GM12874 (cell line): ENCODE data around the gene CD300LG.

Experiments used
- TF ChIP-seq, protein P1 (sequence below): IDR thresholded peaks from 2 replicates; pipeline ENCODE4 v1.5.1; 2011; ENCODE audit warnings: low read depth, mild to moderate bottlenecking, control low read depth, low read length, moderate library complexity; ENCODE audit not compliant: insufficient read depth

The CD300LG gene

DNA sequence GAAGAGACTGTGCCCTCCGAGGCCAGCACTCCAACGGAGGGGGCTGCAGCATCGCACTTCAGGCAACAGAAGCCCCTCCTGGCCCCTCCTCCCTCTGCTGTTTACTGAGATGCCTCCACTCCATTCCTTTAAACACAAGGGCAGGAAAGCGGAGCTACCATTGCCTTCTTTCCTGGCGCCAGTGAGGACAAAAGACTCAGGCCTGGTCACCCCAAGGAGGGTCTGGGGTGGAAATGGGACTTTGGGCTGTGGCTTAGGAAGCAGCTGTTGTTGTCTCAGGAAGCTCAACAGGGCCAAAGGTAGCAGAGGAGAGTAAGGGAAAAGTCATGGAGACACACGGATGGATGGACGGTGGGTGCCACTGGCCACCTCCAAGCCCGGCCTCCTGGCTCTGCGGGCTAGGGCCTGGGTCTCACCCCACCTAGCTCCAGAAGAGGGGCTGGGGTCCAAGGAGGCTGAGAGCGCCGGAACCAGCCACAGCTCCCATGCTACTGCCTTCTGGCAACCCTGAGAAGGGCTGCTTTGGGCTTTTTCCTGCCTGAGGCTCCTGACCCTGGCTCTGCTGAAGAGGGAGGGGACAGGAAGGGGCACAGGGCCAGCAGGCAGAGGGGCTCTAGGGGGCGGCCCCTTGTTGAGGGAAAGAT, 11.1 kb downstream of the CD300LG start:
- TF ChIP-seq, protein P1, sequence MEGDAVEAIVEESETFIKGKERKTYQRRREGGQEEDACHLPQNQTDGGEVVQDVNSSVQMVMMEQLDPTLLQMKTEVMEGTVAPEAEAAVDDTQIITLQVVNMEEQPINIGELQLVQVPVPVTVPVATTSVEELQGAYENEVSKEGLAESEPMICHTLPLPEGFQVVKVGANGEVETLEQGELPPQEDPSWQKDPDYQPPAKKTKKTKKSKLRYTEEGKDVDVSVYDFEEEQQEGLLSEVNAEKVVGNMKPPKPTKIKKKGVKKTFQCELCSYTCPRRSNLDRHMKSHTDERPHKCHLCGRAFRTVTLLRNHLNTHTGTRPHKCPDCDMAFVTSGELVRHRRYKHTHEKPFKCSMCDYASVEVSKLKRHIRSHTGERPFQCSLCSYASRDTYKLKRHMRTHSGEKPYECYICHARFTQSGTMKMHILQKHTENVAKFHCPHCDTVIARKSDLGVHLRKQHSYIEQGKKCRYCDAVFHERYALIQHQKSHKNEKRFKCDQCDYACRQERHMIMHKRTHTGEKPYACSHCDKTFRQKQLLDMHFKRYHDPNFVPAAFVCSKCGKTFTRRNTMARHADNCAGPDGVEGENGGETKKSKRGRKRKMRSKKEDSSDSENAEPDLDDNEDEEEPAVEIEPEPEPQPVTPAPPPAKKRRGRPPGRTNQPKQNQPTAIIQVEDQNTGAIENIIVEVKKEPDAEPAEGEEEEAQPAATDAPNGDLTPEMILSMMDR, result no peak

DNA sequence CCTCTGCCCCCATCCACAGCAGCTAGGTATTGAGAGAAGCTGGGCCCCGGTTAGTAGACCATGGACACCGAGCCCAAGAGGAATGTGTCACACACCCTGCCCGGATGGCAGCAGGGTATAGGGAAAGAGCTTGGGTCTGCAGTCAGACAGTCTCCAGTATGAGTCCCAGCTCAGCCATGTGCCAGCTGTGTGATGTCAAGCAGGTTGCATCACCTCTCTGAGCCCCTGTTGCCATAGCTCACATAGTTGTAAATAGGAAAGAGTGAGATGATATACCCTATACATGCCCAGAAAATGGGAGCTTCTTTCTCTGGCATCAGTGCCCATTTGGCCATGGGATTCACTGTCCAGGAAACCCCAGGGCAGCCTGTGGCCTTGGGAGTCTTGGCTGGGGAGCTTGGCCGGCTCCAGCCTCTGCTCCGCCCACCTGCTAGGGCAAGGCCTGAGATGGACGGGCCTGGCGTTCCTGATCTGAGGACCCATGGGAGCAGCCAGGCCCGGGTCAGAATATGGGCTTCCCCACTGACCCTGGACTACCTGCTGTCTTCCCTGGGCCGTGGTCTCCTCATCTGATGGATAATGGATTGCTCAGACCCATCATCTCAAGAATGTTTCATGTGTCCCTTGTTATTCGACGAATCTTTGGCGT, 13.2 kb downstream of the CD300LG start:
- TF ChIP-seq, protein P1, result no peak

DNA sequence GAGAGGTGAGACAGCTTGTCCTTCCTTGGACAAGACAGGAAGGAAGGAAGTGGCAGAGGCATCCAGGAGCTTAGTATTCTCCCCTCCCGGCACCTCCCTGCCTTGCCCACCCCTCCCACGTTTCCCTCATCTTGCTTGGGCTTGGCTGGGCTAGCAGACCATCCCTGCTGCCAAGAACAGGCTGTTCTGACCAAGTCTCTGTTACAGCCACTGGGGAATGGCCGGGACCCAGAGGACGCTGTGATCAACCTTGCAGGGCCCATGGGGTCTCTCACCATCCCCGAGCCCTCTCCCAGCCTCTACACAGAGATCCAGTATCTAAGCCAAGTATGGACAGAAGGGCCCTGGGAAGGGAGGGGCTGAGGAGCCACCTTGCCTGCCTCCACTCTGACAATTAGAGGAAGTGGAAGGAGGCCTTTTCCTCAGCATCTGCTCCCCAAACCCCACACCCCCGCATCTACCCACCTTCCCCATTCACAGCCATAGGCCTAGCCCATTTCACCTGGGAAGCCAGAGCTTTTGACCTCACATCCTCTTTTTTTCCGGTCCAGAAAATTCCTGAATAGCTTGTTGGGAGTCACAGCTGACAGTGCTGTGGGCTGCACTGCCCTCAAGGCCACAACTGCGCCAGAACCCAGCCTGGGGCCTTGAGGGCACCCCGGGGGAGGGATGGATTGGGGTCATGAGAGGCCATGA, 14.1 kb downstream of the CD300LG start:
- TF ChIP-seq, protein P1, result no peak

DNA sequence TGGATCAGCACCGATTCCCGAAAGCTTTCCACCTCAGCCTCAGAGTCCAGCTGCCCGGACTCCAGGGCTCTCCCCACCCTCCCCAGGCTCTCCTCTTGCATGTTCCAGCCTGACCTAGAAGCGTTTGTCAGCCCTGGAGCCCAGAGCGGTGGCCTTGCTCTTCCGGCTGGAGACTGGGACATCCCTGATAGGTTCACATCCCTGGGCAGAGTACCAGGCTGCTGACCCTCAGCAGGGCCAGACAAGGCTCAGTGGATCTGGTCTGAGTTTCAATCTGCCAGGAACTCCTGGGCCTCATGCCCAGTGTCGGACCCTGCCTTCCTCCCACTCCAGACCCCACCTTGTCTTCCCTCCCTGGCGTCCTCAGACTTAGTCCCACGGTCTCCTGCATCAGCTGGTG, 15.0 kb downstream of the CD300LG start:
- TF ChIP-seq, protein P1, result no peak

DNA sequence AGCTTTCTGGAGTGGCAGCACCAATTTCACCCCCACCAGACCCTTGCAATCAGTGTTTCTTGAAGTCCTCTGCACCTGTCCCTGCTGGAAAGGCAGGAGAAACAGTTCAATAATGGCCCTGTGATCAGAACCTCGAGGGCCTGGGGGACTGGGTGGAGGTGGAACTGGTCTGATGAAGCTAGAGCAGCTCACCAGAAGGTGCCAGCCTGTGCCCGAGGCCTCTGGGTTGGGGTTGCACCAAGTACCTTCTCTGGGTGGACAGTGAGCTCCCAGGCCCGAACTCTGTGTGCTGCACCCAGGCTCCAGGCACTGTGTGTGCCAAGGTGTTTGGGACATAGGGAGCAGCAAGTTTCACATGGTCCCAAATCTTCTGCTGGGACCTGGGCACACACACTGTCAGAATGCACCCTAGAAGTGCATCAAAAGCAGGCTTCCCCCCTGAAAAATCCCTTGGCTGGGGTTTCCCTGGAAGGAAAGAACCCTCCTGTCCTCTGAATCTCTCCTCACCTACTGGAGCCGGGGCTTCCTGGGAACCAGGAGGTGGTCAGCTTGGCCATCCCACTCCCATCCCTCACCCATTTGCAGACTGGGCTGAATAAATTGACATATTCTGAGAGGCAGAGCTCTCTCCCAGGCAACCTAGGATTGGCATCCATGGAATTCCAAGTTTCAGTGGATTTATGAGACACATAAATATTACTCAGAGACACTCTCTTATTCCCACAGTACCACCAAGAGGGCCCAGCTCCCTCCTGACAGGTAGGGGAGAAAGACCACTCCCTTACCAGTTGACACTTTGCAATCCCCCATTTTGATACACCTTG, 17.4 kb downstream of the CD300LG start:
- TF ChIP-seq, protein P1, result no peak

DNA sequence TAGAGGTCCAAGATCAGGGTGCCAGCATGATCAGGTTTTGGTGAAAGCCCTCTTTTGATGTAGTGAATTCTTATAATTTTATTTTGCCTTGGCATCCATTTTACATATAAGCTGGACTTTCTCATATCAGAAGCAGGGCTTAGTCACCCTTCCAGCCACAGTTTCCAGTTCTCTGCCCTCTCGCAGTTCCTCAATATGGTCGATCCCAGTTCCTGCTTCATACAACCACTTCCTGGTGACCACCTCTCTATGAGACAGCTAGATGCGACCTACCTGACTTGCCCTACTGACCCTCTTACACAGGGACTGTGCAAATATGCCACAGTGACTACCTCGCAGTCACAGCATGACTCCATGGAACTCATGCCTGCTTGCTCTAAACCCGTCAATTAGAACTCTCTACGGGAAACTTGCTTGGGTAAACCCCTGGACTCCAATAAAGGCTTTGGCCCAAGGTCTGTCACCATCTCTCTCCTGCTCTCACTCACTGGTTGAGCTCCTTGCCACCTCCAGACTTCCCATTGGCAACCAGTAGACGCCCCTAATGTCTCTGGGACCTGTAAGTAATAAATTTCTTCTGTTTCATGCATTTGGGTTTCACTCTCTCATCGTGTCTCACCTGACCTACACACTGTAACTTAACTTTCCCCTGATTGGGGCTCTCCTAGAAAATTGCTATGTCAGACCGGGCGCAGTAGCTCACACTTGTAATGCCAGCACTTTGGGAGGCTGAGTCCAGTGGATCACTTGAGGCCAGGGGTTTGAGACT, 21.4 kb downstream of the CD300LG start:
- TF ChIP-seq, protein P1, result no peak
